GM04503 (cell line): ENCODE measurements around the gene TLE2.
"Not testable (repeated sequence)": the region's sequence is repeated elsewhere in the genome, so short reads cannot be mapped to it uniquely, and the experiment has no call there.

Experiments used
- DNase-seq: peaks from one replicate; pipeline ENCODE4 v3.0.0-alpha.2; 2012; ENCODE audit warnings: low read depth

Gene TLE2

GRCh38 chr19:3012621-3013262 is 16.3 kb downstream of the TLE2 start:
- DNase-seq = no peak

- DNase-seq = not testable (repeated sequence)
Measured at GRCh38 chr19:3012059-3012458, 17.0 kb downstream of the TLE2 start.

DNA sequence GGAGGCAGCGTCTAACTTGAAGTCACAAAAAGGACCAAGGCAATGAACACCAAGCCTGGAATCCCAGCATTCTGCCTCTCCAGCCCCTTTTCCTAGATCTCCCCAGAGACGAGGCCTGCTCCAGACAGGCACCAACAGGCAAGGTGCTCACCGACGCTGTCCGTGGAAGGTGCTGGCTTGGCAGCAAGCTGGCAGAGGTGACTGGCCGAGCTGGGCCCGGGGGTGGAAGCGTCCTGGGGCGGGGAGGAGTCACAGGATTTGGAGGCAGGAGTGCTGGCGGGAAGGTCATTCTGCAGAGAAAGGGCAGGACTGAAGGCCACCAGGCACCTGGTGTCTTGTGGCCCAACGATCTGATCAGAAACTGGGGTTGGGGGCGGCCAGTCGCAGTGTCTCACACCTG is 18.2 kb downstream of the TLE2 start:
- DNase-seq = no peak

DNA sequence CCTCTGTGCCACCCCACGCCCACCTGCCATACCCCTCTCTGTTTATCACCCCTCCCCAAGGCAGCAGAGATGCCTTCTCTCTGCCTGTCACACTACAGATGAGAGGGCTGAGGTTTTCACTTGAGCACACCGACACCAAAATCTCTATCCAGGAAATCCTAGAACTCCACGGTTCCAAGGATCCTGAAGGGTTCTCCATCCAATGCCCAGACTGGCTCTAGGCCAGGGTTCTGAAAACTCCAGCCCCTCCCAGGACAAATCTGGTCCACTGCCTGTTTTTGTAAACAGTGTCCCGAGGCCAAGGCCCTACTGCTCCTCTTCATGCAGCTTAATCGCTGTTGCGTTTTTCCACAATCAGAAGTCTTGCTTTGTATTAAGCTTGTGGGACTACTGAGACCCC is 20.1 kb downstream of the TLE2 start:
- no peak for DNase-seq

DNA sequence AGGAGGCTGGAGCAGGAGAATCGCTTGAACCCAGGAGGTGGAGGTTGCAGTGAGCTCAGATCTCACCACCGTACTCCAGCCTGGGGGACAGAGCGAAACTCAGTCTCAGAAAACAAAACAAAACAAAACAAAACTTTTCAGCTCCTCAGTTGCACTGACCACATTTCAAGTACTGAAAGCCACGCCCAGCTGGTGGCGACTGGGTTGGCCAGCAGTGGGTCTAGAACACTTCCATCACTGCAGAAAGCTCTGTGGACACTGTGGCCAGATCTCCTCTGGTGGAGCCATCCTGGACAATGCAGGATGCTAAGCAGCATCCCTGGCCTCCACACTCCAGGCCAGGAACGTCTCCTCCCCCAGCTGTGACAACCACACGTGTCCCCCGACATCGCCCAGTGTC is 21.1 kb downstream of the TLE2 start:
- DNase-seq = no peak

DNA sequence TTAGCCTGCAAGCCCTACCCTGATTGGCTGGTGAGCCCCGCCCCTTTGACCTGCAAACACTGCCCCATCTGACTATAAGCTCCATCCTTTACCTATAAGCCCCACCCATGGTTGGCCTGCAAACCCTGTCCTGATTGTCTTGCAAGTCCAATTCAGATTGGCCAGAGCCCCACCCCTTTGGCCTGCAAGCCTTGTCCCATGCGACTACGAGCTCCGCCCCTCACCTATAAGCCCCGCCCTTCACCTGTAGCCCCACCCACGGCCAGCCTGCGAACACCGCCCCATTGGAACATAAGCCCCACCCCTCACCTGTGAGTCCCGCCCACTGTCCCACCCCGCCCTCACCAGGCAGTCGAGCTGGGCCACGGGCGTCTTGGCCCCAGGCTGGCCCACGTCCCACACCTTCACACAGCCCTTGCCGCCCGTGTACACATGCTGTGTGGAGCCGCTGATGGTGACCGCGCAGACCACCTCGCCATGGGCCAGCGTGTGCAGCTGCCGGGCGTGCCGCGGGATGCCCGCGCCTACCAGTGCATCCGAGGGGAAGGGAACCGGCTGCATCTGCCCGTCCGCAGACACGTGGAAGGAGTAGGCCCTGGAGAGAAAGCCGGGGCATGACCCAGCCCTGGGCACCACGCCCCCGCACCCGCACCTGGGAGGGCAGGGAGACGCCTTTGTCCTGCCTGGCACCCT is 22.9 kb downstream of the TLE2 start:
- DNase-seq = no peak

- DNase-seq = no peak
Measured at GRCh38 chr19:3005345-3005744, 23.7 kb downstream of the TLE2 start.

- DNase-seq = no peak
Measured at GRCh38 chr19:3004522-3004921, 24.6 kb downstream of the TLE2 start.

DNA sequence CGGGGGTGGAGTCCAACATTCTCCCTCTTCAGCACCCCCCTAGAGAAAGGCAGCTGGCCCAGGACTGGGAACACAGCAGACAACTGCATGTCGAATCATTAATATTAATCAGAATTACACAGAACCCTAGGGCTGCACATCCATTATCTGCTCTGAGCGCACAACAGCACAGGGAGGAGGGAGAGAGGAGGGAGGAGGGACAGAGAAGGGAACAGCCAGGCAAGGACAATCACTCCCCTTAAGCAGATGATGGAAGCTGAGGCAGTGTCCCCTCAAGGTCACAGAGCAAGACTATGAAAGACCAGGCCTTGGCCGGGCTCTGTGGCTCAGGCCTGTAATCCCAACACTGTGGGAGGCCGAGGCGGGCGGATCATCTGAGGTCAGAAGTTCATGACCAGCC is 26.0 kb downstream of the TLE2 start:
- no peak for DNase-seq

DNA sequence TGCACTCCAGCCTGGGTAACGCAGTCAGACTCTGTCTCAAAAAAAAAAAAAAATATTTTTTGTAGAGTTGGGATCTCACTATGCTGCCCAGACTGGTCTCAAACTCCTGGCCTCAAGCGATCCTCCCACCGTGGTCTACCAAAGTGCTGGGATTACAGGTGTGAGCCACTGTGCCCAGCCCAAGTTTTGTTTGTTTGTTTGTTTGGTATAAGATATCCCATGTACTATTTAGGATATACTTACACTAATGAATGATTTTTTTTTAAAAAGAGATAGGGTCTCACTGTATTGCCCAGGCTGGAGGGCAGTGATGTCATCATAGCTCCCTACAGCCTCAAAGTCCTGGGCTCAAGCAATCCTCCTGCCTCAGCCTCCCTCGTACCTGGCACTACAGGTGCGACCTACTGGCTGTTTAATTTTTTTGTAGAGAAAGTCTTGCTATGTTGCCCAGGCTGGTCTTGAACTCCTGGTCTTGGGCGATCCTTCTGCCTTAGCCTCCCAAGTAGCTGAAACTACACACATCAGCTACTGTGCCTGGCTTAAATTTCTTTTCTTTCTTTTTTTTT is 27.8 kb downstream of the TLE2 start:
- DNase-seq = no peak

- DNase-seq = no peak
Measured at GRCh38 chr19:2998642-2999041, 30.4 kb downstream of the TLE2 start.

DNA sequence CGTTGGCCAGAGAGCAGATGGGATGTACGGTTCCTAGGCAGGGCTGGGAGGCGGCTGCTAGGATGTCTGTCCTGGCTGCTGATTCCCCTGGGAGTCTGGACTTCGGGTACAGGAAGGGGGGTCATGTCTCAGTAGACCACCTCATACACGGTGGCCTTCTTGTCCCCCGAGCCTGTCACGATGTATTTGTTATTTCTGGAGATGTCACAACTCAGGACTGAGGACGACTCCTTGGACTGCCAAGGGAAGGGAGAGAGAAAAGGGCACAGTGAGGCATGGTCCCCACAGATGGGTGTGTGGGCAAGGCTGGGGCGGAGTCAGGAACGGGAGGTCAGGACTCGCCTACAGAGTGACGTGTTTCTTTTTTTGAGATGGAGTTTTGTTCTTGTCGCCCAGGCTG is 31.4 kb downstream of the TLE2 start:
- DNase-seq = no peak

- no peak for DNase-seq
Measured at GRCh38 chr19:2994588-2995131, 34.4 kb downstream of the TLE2 start.

DNA sequence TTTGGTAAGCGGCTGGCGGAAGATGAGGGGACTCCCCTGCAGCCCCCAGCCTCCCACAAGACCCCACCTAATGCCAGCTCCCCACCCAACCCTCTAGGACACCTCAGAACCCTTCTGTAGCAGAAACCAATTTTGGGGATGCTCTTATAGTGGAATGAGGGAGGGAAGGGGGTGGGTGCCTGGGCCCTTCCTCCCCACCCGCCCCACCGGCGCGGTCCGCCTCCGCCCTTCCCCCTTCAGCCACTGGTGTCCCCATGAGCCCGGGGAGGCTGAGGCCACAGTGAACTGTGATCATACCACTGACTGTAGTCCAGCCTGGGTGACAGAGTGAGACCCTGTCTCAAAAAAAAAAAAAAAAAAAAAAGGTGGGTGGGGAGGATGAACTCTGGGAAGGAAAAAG is 35.5 kb downstream of the TLE2 start:
- DNase-seq = no peak

- DNase-seq = no peak
Measured at GRCh38 chr19:2992958-2993357, 36.1 kb downstream of the TLE2 start.

- not testable (repeated sequence) for DNase-seq
Measured at GRCh38 chr19:2992333-2992732, 36.7 kb downstream of the TLE2 start.

DNA sequence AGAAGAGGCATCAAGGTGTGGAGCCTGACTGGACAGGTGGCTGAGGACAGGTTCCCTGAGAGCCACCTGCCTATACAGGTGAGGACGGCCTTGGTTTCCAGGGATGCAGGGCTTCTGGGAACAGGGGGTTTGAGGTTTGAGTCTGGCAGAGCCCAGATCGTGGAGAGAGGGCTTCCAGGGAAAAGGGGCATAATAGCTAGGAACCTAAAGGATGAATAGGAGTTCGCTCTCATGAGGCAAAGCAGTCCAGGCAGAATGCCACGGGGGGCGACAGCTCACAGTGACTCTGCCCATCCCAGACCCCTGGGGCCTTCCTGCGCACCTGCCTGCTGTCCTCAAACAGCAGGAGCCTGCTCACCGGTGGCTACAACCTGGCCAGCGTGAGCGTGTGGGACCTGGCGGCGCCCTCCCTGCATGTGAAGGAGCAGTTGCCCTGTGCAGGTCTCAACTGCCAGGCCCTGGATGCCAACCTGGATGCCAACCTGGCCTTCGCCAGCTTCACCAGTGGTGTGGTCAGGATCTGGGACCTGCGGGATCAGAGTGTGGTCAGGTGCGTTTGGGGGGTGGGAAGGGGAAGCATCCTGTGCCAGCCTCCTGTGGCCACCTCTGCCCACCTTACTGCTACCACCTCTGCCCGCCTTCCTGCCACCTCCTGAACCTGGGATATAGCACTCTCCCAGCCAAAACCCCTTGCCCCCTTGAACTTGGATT is 39.7 kb downstream of the TLE2 start:
- no peak for DNase-seq

DNA sequence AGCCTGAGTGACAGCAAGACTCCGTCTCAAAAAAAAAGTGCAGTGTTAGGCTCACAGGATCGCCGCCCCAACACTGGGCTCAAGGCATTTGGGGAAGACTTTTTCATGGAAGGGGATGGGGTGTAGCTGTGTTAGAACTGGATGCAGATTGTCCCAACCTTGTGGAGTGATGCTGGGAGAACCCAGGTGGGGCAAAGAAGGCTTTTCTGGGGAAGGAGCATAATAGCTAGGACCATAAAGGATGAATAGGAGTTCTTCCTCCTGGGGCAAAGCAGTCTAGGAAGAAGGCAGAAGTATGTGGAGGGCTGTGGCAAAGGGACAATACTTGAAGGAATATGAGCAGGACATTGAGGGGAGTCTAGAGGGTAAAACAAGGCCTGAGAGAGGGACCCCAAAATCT is 40.5 kb downstream of the TLE2 start:
- DNase-seq = no peak

DNA sequence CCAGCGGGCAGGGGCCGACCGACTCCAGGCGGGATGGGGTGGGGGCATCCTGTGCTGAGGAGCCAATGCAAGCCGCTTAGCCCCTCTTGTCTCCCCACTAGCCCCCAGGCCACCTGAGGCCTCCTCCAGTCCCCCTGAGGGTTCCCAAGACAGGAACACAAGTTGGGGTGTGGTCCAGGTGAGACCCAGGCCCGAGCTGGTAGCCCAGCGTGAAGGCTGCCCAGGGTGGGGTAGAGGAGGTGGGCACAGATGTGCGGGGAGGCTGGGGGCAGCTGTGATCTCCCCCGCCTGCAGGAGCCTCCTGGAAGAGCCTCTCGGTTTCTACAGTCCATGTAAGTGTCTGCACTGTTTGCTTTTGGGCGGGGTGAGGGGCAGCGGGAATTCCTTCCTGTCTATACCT is 41.3 kb downstream of the TLE2 start:
- DNase-seq = no peak

DNA sequence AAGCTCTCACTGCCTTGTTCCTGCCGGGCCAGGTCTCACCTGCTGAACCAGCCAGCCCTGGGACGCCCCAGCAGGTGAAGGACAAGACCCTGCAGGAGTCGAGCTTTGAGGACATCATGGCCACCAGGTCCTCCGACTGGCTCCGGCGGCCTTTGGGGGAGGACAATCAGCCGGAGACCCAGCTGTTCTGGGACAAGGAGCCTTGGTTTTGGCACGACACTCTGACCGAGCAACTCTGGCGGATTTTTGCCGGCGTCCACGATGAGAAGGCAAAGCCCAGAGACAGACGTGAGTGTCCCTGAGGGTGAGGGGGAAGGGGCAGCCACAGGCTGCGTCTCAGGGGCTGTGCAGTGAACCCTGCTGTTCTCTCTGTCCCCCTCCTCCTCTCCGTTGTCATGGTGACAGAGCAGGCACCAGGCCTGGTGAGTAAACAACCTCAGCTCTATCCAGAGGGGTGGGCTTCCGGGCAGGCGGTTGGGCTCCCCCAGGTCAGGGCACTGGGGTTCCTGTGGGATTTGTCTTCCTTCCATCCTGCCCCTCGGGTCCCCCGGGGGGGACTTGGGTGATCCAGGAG is 42.0 kb downstream of the TLE2 start:
- DNase-seq = no peak

DNA sequence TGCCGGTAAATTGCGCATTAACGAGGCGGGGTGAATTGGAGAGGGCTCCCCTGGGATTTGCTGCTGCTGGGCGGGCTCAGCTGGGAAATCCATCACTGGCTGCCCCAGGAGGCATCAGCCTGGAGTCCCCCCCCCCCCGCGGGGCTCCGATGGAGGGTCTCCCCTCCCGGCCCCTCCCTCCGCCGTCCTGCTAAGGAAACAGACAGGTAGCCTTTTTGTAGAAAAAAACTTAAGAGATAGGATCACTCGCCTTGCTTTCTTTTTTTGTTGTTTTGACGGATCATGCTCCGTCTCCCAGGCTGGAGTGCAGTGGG is 44.9 kb downstream of the TLE2 start:
- peak; percentile 12 for DNase-seq

DNA sequence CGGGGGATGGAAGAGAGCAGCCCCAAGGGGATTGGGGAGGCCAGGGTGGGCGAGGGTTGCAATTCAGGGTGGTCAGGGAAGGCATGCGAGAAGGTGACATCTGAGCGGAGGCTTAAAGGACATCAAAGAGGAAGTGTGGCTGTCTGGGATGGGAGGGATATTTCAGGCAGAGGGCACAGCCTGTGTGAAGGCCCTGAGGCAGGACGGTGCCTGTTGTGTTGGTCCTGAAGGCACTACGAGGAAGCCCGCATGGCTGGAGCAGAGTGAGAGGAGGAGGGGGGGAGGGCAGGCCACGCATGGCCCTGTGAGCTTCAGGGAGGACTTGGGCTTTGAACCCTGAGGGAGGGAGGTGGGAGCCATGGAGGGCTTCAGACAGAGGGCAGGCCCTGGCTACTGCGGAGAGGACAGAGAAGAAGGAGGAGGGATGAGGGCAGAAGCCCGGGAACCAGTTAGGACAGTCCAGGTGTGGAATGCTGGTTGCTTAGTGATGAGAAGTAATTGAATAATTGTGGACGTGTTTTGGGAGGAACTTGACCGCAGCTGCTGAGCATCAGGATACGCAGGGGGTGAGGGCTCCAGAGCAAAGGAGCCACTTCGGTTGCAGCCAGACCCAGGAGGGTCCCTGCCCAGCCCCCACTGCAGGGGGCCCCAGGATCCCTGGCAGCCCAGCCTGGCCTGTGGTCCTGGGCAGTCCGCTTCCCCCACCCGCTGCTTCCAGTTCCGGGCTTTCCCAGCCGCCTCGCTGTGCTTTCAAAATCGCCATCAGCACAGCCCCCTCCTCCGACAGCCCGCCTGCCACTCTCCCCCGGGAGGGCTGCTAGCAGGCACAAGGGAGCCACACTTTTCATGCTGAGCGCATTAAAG is 45.5 kb downstream of the TLE2 start:
- DNase-seq = peak; percentile 29
